T-helper 2 cell (primary cell): ENCODE data around the gene COQ10B.
A peak's percentile ranks its signal among the peaks of the same experiment; 100 is the strongest.
"Not testable (repeated sequence)": the region's sequence is repeated elsewhere in the genome, so short reads cannot be mapped to it uniquely, and the experiment has no call there.

Experiments
- DNase-seq, 5 experiments: peaks; one replicate each; pipeline versions ENCODE4 v3.0.0 to v3.0.0-alpha.2; 2012 to 2022

COQ10B gene

DNA sequence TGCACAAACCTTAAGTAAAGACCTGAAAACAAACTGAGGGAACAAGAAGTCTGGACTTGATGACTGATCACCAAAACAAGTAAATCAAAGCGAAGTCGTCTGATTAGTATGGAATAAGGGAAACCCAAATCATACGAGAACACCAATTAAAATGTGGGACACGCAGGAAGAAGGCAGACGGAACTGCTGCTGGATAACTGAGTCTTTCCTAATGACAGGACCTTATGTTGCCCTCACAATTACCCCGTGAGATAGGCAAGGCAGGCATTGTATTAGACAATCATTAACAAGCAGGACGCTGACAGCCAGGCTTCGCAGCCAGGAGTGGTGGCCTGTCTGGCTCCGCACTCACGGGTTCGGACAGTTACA is 614 bp upstream of the COQ10B start:
- DNase-seq: no peak

- peak in 1 of 5 experiments; percentile 76 for DNase-seq
Observed at GRCh38 chr2:197453914-197454398, 604 bp downstream of the COQ10B start.

DNA sequence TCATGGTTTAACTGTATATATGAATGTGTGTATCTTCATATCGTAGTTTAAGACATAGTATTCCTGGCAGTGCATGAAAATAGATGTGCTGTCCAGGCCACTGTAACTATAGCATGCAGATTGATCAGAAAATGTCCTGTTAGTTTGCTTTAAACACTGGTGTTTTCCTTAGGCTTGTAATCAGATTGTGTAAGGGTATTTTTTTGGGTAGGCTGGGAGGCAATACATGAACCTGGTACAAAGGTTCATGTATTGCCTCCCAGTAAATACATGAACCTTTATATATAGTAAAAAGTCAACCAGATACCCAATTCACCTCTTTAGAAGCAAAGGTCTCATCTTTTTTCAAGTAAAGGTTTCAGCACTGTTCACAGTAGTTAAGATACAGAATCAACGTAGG is 1.6 kb downstream of the COQ10B start:
- DNase-seq: no peak

GRCh38 chr2:197455428-197455827 is 2.1 kb downstream of the COQ10B start:
- DNase-seq: no peak

GRCh38 chr2:197460649-197461048 is 7.3 kb downstream of the COQ10B start:
- DNase-seq: no peak

- no peak for DNase-seq
Observed at GRCh38 chr2:197461057-197461456, 7.7 kb downstream of the COQ10B start.

DNA sequence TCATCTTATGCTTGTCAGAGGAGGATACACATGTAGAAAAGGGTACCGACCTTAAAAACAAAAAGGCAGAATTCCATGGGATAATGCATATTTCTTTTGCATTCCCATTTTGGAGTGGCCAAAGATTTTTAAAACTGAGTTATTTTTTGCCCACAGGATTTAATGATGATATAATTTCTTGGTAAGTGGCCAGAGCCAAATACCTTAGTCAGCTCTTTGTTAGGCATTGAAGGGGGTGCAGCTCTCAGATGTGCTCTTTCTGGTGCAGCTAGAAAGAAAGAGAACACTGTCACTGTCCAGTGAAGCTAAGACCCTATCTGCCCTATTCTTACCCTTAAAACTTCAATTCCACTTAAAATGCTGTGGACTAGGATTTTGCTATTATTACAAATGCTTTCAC is 10.8 kb downstream of the COQ10B start:
- no peak for DNase-seq

DNA sequence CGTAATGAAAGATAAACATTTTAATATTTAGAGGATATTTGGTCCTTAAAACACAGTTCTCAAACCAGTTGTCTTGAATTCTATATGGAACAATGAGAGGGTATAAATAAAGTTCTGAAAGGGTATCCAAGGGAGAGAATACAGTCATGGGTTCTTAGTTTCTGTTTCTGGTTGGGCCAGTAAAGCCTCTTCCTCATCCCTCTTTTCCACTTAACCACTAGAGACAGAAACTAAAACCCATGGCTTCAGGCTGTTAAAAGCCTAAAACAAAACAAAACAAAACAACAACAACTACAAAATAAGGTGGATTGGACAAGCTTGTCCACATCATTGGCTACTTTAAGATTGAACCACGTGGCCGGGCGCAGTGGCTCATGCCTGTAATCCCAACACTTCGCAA is 18.8 kb downstream of the COQ10B start:
- no peak for DNase-seq

- no peak for DNase-seq
Observed at GRCh38 chr2:197477797-197478196, 24.4 kb downstream of the COQ10B start.

- no peak for DNase-seq
Observed at GRCh38 chr2:197480165-197481036, 27.0 kb downstream of the COQ10B start.

DNA sequence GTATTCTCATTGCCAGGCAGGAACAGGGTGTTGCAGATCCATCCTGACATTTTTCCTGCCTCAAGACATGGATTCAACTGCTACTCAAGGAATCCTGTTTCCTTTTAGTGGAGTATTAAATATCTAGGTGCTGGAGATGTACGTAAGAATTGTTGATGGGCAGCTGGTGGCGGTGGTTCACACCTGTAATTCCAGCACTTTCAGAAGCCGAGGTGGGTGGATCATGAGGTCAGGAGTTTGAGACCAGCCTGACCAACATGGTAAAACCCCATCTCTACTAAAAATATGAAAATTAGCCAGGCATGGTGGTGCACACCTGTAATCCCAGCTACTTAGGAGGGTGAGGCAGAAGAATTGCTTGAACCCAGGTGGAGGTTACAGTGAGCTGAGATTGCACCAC is 30.9 kb downstream of the COQ10B start:
- DNase-seq: not testable (repeated sequence)

DNA sequence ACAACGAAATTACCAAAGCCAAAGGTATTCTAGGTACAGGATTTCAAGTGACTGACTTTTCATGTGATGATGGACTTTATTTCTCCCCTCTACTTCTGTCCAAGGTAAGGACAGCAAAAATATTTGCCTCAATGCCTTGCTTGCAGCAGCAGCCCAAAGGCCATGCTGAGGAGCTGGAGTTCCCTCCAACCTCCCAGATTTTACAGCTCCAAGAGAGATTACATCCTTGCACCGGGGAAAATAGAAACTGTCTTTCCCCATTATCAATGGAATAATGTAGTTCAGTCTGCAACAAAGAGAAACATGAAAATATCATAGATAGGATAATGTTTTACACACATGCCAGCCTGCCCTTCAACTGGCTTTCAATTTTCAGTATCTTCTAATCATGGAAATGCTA is 32.8 kb downstream of the COQ10B start:
- no peak for DNase-seq

GRCh38 chr2:197487385-197487784 is 34.0 kb downstream of the COQ10B start:
- DNase-seq: no peak

GRCh38 chr2:197495433-197496134 is 42.2 kb downstream of the COQ10B start:
- no peak for DNase-seq

- DNase-seq: no peak
Observed at GRCh38 chr2:197496695-197497094, 43.3 kb downstream of the COQ10B start.

GRCh38 chr2:197497326-197497725 is 44.0 kb downstream of the COQ10B start:
- DNase-seq: no peak

DNA sequence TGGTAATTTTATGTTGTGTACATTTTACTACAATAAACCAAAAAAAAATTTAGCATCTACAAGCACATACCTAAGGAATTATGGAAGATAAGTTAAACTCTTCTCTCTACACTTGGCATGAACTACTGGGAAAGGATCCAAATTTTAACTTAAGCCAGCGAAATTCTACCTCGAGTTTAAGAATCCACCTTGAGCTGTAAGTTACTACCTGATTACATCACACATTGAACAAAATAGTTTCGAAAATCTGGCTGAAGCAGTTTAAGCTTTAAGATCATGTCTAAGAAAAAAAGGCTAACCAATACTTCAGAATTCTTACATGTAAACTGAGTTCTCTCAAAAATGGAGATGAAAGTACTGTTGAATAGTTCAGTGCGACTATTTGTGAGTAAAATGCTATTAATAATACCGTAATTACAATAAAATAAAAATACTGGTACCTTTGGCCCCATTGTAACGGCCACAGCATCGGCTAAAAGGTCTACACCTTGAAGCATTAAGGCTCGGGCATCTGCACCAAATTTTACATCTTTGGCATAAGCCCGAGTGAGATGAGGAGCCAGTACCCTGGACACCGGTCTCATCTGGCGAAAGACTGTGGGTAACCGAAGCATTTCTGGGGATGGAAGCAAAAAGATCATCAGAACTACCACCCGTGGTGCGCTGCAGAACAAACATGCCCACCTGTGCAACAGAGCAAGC is 45.0 kb downstream of the COQ10B start:
- DNase-seq: no peak

- DNase-seq: peak; percentile 18 to 69 (median 32)
Observed at GRCh38 chr2:197498937-197499593, 45.7 kb downstream of the COQ10B start.

DNA sequence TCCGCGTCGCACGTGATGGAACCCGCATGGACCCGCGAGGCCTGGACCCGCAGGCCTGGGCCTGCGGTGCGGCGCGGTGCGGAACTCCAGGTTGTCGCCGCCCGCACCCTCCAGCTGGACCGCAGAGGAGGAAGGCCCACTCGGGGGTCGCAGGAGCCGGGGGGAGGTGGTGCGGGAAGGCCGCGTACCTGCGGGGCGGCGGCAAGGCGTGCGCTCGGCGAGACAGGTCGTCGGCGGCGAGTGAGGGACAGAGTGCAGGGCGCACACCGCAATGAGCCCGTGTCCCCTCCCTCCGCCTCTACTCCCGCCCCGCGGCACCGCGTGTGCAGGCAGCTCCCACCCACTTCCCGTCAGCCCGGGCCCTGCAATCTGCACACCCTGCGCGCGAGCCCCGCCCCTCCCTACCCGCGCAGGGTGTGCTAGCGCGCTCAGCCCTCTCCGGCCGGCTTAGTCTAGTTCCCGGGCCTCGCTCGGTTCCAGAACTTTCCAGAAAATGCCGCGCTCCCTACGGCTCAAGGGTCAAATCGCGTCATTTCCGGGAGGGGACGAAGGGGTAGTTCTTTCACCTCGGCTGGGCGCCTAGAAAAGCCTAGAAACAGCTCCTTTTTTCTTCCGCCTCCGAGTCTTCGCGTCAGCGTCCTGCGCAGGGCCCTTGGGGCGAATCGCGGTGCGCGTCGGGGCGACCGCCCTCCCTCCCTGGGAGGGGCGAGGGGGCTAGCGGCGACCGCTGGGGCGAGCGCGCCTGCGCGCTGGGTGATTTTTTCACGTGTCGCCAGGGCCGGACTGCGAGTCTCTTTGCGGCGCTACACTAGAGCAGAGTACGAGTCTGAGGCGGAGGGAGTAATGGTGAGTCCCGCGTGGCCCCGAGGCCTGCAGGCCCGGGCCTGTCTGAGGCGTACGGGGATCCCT is 46.5 kb downstream of the COQ10B start, which contains the start of the genes HSPD1 and HSPE1:
Gene HSPD1, minus strand, starts transcription at position 247 of the 909 bp plus-strand sequence. CDS start 992 bp downstream, outside the sequence.
Gene HSPE1, plus strand, starts transcription at position 786 of the 909 bp plus-strand sequence. Its CDS starts 58 bp downstream, at position 844.
- DNase-seq: peak; percentile 94 to 100 (median 97)

DNA sequence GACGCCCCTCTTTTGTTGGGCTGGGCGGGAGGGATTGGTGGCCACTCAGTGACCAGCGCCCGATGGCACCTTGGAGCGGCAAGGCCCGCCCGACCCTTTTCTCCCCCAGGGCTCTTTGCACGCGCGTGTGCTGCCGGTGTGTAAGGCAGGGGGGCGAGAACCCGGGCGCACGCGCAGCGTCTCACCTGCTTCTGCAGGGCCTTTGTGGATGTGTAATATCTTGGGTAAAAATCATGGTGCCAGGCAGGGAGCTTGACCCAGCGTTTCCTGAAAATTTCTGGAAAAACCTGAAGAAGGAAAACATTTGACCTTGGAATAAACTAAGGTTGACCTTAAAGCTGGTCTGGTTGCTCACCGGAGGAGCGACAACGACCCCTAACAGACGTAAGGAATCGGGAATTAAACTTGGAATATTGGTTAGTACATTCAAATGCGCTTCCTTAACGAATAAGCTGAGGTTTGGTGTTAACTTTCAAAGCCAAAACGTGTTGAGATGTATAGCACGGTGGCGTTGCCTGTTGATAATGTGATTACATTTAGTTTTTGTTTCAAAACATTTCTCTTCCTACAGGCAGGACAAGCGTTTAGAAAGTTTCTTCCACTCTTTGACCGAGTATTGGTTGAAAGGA is 47.3 kb downstream of the COQ10B start:
- DNase-seq: no peak

DNA sequence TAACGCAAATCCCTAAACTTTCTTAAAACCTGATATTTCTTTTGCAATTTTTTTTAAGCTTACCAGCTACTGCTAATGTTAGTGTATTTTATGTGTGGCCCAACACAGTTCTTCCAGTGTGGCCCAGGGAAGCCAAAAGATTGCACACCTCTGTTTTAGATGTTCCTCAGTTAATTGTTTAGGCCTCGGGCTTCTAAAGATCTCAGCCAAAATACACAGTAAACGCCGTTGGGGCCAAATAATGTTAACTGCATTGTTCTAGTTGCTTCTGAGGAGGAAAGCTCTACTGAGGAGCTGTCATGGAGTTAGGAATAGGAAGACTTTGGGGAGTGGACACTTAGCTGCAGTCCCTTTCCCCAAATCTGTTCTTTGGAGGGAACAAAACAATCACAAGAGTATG is 48.8 kb downstream of the COQ10B start:
- no peak for DNase-seq
